CMK (cell line): Measurements from ENCODE around the gene MAP4.
"Not testable (repeated sequence)": the region's sequence is repeated elsewhere in the genome, so short reads cannot be mapped to it uniquely, and the experiment has no call there.

ENCODE experiments used
- DNase-seq: peaks from one replicate; pipeline ENCODE4 v3.0.0-alpha.2; 2010; ENCODE audit warnings: low read depth

The MAP4 gene

GRCh38 chr3:48015431-48016180 is 610 bp downstream of the MAP4 start:
- no peak for DNase-seq

- no peak for DNase-seq
Observed at GRCh38 chr3:48014358-48014757, 1.9 kb downstream of the MAP4 start.

- no peak for DNase-seq
Observed at GRCh38 chr3:48013288-48013980, 2.8 kb downstream of the MAP4 start.

GRCh38 chr3:48012659-48013058 is 3.6 kb downstream of the MAP4 start:
- no peak for DNase-seq

- not testable (repeated sequence) for DNase-seq
Observed at GRCh38 chr3:48008066-48008465, 8.2 kb downstream of the MAP4 start.

GRCh38 chr3:48007361-48007760 is 8.9 kb downstream of the MAP4 start:
- not testable (repeated sequence) for DNase-seq

GRCh38 chr3:48006794-48007193 is 9.4 kb downstream of the MAP4 start:
- DNase-seq = not testable (repeated sequence)

- DNase-seq = no peak
Observed at GRCh38 chr3:48004694-48005093, 11.5 kb downstream of the MAP4 start.

GRCh38 chr3:48002787-48003186 is 13.4 kb downstream of the MAP4 start:
- no peak for DNase-seq

- DNase-seq = no peak
Observed at GRCh38 chr3:48001991-48002390, 14.2 kb downstream of the MAP4 start.

GRCh38 chr3:48000212-48000611 is 16.0 kb downstream of the MAP4 start:
- no peak for DNase-seq

GRCh38 chr3:47996440-47996839 is 19.8 kb downstream of the MAP4 start:
- DNase-seq = no peak

- DNase-seq = no peak
Observed at GRCh38 chr3:47994180-47994579, 22.0 kb downstream of the MAP4 start.

GRCh38 chr3:47991341-47991740 is 24.9 kb downstream of the MAP4 start:
- DNase-seq = no peak

- peak; percentile 49 for DNase-seq
Observed at GRCh38 chr3:47989981-47990440, 26.2 kb downstream of the MAP4 start.

- DNase-seq = no peak
Observed at GRCh38 chr3:47985381-47985780, 30.8 kb downstream of the MAP4 start.

GRCh38 chr3:47984075-47984728 is 32.0 kb downstream of the MAP4 start:
- no peak for DNase-seq

- DNase-seq = no peak
Observed at GRCh38 chr3:47980795-47981194, 35.4 kb downstream of the MAP4 start.

- no peak for DNase-seq
Observed at GRCh38 chr3:47979070-47979469, 37.1 kb downstream of the MAP4 start.

GRCh38 chr3:47978386-47978785 is 37.8 kb downstream of the MAP4 start:
- DNase-seq = no peak

- no peak for DNase-seq
Observed at GRCh38 chr3:47976135-47976732, 40.0 kb downstream of the MAP4 start.

- no peak for DNase-seq
Observed at GRCh38 chr3:47974974-47975470, 41.2 kb downstream of the MAP4 start.
